Cardiac septum (tissue), 1 donor: Measurements from ENCODE around the gene PTPN1. TPM values are rescaled to one million over a fixed set of nuclear protein-coding genes. Genes with fewer than 3 reads are reported as not detected.
"Not testable (repeated sequence)": the region's sequence is repeated elsewhere in the genome, so short reads cannot be mapped to it uniquely, and the experiment has no call there.

ENCODE experiments used
- DNase-seq: peaks from one replicate; pipeline ENCODE4 v3.0.0-alpha.2; 2020; ENCODE audit warnings: low spot score
- intact Hi-C: fragments of 100-400 bp; cut with DNase I; formaldehyde crosslinking; loops from one replicate; pipeline ENCODE4 v1.14.0; 2022
- total RNA-seq: library from RNA; stranded (reverse); fragmentation: NEBNext Ultra II Directional; extraction: Animal tissue kit (Norgen Biotek cat#: 25700); gene quantifications from one replicate; pipeline ENCODE4 v1.2.1, GENCODE V29; 2021
- donor health status: DM: no; HTN: no; CAD: no.

Gene PTPN1
- total RNA-seq, 1 donor from 2014 or later, result 34.2 TPM

DNA sequence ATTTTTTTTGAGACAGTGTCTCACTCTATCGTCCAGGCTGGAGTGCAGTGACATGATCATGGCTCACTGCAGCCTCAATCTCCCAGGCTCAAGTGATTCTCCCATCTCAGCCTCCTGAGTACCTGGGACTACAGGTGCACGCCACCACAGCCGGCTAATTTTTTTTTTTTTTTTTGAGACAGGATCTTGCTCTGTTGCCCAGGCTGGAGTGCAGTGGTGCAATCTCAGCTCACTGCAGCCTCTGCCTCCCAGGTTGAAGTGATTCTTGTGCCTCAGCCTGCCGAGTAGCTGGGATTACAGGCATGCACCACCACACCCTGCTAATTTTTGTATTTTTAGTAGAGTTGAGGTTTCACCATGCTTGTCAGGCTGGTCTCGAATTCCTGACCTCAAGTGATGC is 2.4 kb upstream of the PTPN1 start:
- DNase-seq, intact Hi-C loops: not testable (repeated sequence)

DNA sequence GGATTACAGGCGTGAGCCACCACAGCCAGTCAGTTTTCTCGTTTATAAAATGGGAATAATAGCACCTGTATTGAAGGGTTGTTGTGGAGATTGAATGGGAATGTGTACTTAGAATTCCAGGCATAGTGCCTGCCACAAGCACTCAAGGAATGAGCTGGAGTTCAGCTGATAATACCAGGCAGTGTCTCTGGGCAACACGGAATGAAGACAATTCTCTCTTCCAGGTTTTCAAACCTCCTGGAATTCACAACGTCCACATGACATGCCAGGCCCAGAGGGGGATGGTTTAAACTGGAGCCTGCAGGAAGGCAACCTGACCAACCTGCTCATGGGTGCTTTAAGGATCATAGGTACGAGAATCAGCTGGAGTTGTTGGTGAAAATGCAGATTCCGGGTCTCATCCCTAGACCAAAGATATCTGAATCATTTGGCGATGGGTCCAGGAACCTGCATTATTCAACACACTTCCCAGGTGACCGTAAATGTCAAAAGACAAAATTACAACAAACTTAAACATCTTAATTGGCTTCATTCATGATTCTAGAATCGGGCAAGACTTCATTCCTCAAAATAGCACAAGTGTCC is 1.9 kb upstream of the PTPN1 start:
- DNase-seq, result no peak
- intact Hi-C loops, result no loop called here

DNA sequence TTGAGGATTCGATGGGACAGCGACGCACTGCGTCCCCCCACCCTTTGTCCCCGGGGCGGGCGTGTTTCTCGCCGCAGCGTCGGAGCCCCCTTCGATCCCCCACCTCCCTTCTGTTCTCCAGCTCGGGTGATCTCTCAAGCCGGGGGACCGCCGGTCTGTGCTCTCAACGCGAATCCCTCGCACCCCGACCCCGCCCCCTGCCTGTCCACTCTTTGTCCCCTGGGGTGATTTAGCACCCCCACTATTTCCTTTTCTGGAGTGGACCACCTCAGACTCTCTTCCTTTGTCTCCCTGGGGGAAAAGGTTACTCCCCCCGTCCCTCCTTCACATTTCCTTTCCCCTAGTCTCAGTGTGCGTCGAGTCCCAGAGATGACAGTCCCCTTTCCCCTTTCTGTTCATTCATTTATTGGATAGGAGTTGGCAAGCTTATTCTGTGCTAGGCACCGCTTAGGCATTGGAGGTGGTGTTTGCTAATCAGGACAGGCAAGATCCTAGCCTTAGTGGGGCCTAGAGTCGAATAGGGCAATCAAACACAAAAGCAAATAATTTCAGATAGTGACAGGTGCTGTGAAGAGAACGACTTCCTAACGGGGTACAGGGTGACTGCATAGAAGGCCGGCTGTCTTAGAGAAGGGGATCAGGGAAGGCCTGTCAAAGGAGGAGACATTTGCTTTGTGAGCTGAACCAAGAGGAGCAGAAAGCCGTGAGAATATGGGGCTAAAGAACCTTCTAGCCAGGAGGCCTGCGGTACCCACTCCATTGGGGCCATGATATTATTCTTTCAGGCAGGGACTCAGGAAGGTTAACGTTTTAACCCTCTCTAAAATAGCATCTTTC is 741 bp downstream of the PTPN1 start:
- DNase-seq, result no peak

DNA sequence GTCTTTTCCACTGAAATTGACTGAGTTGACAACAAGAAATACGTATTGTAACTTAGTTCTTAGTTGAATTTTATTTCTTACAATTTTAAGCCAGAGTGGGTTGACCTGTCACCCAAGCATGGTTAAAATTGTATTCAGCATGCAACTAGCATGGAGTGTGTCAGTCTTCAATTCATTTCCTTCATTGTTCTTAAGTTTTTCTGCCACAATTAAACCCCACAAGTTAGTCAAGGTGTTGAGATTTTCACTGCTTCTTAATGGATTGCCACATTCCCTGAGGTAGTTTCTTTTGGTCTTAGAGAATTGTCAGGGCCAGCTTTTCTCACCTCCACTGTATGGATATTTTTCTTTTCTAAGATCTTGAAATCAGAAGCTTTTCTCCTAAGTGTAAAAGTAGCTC is 2.1 kb downstream of the PTPN1 start:
- intact Hi-C loops, result no loop called here
- no peak for DNase-seq

More for the DNA sequence above, 741 bp downstream of the PTPN1 start:
- intact Hi-C loops, result loop anchor here (2.0 kb wide), 1 partner anchor 66 kb away; no protein-coding TSS in a partner anchor

DNA sequence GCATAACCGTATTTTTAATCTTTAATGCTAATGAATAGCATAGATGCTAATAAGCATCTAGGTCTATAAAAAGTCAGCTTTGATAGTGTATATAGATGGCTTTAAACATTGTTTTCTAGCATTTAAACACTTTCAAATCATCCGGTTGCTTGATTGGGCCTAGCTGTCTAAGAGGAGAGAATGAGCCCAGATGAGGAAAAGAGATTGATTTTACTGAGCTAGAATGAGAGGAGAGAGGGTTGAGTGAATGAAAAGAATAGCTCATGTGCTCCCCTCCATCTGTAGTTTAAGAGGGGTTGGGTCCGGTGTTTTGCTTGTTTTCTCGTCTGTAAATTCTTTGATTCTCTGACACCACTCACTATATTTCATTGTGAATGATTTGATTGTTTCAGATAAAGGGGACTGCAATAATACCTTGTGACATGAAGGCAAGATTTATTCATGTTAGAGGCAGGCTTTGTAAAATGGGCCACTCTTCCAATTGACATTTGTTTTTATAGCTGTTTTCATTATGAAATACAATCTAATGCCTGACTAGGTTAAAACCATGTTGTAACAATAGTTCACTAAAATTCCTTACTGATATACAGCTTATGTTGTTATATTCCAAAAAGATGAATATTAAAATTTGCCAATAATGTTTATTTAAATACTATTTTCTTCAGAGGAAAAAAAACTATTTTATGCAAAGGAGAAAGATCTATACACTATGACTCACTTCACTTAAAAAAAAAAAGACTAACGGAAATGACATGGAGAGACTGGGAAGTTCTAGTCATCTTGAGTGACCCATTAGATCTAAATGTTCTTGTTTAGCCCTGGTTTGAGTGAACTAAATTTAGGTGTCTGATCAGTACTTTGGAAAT is 3.2 kb downstream of the PTPN1 start:
- no peak for DNase-seq
- intact Hi-C loops, result no loop called here

DNA sequence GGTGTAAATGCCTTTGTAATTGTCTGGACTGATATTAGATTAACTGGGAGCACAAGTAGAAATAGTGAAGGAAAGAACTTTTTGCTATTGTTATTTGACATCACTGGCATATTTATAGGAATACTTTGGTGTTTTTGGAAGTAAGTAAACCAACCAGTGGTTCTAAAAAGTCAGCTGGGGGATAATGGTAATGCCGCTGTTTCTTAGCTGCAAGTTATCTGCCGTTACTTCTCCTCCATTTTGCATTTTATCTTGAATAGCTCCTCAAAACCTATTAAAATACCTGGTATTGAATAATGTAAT is 3.8 kb downstream of the PTPN1 start:
- DNase-seq, result no peak
- intact Hi-C loops, result no loop called here

DNA sequence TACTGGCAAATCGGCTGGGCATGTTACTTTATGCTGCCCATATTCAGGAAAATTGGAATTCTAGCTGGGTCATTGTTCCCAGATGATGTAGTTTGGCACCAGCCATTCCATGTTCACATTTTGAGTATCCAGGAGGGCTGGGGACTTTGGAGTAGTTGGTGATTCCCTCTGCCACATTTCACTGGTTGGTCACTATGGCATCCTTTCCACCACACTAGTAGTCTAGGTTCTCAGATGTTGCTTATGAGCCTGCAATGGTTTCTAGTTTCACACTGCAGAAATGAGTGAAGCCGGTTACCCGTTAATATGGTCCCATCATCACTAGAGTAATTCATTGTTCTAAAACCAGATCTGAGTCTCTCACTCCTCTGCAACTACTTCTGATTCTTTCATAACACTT is 4.6 kb downstream of the PTPN1 start:
- DNase-seq, result no peak
- intact Hi-C loops, result no loop called here

DNA sequence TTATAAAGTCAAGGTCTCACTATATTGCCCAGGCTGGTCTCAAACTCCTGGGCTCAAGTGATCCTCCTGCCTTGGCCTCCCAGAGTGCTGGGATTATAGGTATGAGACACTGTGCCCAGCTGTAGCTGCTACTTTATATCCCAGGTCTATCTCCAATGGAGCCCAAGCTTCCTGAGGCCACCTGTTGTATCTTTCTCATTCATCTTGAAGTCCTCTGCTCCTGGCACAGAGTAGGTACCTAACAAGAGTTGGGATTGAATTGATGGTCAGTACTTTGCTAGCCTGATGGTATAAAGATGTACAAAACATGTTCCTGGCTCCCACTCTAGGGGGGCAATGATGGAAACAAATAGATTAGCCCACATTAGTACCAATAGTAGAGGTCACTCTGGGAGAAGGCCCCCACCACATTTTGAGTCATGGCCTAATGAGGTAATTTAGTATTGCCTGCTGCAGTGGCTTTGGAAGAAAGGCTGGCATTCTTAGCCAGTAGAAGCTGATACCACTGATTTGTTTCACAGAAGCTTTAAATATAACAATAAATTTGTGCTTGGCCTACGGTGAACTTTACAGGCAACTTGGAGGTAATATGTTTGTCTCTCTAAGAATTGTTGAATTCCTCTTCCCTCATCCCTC is 5.4 kb downstream of the PTPN1 start:
- no peak for DNase-seq
- intact Hi-C loops, result no loop called here

DNA sequence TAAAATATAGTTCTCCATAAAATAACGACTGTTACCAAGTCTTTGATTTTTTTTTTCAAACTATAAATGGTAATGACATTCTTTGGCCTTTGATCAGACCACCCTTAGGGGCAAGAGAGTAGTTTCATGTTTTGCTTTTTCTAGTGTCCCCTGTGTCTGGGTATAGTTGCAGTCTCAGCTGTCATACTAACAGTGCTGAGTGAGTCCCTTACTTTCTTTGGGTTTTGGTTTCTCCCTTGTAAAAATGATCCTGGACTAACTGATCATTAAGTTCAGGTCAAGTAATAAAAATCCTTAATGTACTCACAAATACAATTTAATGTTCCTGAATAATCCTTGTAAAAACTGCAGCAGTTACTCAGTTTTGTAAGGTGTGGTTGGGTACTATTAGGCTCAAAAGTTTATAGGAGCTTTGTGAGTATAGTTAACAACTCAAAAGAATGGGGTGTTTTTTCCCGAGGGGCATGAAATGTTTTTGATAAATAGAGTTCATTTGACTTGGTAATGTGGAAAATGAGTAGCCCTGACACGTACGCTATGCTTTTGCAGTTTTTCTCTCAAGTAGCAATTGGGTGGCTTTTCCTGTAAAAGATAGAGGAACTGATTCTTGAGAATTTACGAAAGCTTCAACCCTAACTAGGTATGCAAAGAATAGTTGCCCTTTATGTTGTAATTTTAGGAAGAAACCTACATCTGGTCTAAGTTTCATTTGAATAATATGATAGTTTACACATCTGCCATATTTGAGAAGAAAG is 6.2 kb downstream of the PTPN1 start:
- DNase-seq, result no peak
- intact Hi-C loops, result no loop called here

DNA sequence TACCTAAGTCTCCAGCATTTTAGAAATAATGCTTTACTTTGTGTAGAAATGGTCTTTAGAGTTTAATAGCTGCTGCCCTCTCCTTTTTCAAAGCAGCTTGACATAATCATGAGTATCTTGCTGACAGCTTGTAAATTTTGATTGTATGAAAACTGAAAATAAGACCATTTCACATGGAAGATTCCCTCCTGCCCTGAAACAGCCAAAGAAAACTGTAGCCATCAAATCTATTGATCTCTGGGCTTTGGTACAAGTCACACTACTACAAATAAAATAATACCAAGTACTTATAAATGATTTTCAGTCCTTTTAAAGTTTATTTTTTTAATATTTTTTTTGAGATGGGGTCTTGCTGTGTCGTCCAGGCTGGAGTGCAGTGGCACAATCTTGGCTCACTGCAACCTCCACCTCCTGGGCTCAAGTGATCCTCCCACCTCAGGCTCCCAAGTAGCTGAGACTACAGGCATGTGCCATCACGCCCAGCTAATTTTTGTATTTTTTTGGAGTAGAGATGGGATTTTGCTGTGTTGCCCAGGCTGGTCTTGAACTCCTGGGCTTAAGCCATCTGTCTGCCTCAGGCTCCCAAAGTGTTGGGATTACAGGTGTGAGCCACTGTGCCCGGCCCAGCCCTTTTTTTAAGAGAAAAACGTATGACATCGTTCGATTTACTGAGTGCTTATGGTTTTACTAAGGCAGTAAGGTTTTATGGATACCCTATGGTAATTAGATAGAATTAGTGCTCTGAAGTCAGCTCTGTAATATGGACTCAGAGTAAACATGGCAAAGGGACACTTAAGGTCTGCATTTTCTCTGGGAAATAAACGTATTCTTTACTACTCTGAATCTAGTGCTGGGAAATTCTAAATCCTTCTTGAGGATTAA is 7.0 kb downstream of the PTPN1 start:
- DNase-seq, result no peak
- intact Hi-C loops, result no loop called here

DNA sequence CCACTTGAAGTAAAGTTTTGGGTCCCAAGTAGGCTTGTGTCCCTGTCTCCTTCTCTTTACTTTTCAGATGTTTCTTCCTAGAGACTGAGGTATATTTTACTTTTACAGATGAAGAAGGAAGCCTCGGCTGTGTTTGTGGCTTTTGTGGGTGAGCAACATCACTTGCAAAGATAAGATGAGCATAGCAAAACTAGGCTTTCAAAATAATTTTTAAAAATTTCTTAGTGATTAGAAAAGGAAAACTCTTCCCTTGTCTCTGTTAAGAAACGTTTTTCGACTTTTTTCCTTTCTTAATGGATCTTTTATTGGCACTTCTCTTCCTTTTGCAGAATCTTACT is 7.6 kb downstream of the PTPN1 start:
- intact Hi-C loops, result no loop called here
- DNase-seq, result no peak

DNA sequence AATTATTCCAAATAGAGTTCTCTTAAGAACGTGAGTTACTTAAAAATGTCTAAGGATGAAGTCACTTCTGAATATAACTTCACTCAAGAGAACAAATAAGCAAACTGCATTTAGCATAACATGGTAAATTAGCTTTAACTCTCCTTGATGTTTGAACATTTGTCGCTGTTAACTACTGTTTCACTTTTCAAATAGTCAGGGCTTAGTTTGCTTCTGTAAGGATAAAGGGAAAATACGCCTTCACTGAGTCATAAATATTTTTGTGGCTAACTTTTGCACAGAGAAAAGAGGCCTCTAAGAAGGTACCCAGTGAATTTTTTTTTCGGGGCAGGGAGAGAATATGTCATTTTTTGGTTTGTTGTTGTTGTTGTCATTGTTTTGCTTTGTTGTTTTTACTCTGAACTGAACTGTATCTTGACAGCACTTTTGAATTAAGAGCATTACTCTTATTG is 8.1 kb downstream of the PTPN1 start:
- intact Hi-C loops, result no loop called here
- no peak for DNase-seq

DNA sequence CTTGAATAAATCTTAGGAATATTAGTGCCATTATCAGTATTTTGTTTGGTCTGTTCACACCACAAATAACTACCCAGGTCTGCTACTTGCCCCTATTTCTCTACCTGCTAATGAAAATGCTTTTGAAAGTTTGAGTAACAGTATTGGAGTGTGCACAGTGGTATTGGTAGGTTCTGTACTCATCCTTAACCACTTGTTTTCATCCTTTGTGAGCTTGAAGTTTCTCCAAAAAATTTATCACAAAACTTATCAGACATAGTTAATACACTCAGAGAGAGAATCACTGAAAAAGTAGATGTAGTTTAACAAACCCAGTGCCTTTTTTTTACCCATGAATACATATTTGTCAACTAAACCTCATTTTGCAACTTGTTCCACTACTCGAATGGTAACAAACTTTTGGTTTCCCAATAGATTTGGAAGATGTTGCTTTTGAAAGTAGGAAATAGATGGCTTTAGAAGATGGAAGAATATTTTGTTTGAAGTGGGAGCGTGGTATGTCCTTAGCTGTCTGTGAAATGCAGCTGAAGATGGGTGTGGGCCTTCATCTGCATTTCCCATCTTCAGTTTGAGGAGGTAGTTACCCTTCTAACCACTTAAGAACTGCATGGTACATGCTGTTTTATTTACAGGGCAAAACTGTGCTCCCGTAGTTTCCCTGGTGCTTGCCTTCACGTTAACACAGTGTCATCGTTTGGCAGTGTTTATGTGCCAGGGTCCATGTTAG is 9.0 kb downstream of the PTPN1 start:
- DNase-seq, result no peak
- intact Hi-C loops, result no loop called here

DNA sequence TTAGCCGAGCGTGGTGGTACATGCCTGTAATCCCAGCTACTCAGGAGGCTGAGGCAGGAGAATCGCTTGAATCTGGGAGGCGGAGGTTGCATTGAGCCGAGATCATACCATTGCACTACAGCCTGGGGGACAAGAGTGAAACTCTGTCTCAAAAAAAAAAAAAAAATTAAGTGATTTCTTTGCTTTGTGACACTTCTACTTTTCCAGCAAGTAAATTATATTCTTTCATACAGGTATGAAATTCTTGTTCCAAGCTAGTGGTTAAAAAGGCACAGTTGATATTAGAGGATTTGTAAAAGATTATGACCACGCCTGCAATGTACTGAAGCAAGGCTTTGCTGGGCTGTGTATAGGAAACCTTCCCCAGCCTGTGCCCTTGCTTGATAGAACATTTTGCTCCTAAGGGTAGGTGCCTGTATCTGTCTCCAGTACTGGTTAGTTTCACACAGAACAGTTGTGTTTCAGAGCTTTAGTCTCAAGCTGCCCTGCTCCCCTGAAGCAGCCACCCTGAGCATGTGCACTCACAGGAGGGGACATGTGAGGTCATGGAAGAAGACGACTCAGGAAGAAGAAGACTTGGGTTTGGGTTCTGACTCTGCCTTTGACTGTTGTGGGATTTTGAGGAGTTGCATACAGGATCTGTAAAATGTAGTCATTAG is 10.2 kb downstream of the PTPN1 start:
- no peak for DNase-seq

DNA sequence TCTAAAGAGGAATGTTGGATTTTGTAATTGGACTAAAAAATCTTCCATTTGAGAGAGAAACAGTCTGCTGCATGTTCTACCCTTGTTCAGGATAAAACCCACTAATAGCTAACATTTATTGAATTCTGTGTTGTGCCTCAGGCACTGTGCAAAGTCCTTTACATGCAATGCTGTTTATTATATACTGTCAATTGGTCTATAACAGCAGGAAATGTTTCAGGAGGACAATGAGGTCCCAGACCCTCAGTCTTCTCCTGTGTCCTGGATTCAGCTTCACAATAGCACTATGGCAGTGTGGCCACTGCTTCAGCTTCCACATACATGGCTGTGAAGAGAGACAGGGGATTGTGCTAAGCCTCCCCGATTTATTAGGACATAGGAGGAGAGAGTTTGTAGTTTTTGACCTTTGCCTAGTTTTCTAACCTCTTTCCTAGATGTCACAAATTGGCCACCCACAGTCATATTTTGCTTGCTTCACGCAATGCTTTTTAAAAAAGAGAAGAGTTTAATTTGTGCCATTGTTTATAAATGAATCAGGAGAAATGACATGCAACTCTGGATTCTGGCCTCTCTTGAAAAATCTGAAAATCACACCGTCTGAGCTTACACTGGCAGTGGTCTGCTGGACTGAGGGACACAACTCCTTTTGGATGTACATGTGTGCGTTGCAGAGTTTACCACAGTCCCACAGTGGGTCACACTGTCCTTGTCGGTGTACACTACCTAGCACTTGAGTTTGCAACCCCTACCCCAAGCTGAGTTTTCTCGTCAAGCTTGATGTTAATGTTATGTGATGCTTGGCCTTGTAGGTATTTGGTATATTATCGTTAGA is 11.3 kb downstream of the PTPN1 start:
- intact Hi-C loops, result no loop called here
- no peak for DNase-seq

More for the DNA sequence above, 10.2 kb downstream of the PTPN1 start:
- intact Hi-C loops, result no loop called here

DNA sequence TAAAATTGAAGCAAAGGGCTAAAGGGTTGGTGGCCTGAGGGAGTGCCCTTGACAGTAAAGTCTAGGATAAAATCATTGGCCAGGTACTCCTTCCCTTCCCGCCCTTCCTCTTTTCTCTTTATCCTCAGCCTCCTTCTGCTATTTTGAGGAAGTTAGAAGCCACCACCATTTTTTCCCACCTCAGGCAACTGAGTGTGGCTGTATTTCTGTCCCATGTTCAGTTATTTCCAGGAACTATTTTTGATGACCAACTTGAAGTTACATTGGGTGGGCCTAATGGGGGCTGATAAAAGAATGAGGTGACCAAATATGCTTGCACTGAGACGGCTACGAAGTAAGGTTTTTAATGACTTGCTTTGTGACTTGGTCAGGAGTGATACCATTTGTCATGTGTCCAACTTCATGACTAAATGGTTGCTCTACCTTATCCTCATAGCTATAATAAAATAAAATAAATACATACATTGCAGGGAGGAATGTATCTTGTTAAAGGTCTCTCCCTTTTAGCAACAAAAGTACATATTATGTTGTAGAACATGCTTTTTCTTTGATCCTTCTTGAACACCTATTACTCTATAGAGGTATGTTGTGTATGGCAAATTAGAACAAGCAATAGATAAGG is 12.0 kb downstream of the PTPN1 start:
- intact Hi-C loops, result no loop called here
- no peak for DNase-seq
